ENCODE measurements around the gene PIK3R2.

DNA sequence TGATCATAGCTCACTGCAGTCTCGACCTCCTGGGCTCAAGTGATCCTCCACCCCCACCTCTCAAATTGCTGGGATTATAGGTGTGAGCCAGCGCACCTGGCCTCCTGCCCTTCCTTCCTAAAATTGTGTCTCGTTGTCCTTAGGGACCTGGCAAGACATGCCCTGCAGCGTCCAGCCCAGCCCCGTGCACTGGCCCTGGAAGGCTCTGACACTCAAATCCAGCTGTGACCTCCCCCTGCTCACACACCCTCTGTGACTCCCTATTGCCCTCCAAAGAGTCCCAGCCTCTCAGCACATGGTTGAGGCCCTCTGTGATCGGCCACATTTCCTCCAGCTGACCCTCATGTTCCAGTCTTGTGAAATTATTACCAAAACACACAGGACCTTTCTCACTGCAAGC lies 45.0 kb downstream of the PIK3R2 start:
- TF ChIP-seq CTCF (conservative IDR thresholded peaks at IDR 0.05 in 1 of 2, IDR thresholded peaks at IDR 0.05 in 1 of 2; ENCODE audit: extremely low read depth in 1 of 2, insufficient read depth in 1 of 2, low read depth in 1 of 2, low read length in 2 of 2) (no peak), EZH2 (IDR thresholded peaks at IDR 0.05; ENCODE audit: borderline replicate concordance, low read length) (no peak)

Data from mammary epithelial cell (primary cell).